GM23248 (cell line): ENCODE data around the gene PRKRIP1.

ENCODE experiments used
- EZH2 ChIP-seq: fragments of 200-600 bp; sonication (generic); IDR thresholded peaks from 2 replicates; pipeline ENCODE4 v1.6.1; 2018; ENCODE audit warnings: antibody characterized with exemption, mild to moderate bottlenecking; ENCODE audit not compliant: insufficient read depth, poor library complexity, severe bottlenecking
- EZH2phosphoT487 ChIP-seq: fragments of 200-600 bp; sonication (generic); IDR thresholded peaks from 2 replicates; pipeline ENCODE4 v1.6.1; 2018; ENCODE audit warnings: antibody characterized with exemption, moderate library complexity, mild to moderate bottlenecking, low read depth; ENCODE audit not compliant: insufficient read depth

GRCh38 chr7:102410123-102410522 lies 14.0 kb downstream of the PRKRIP1 start:
- TF ChIP-seq EZH2phosphoT487 = no peak
- no peak for TF ChIP-seq EZH2
